H54 (cell line): ENCODE results near the gene SAP30.

ENCODE experiments used
- DNase-seq: peaks from one replicate; pipeline ENCODE4 v3.0.0; 2011; ENCODE audit warnings: low spot score, mixed read lengths; ENCODE audit not compliant: insufficient read length
- FAIRE-seq: peaks from 3 replicates; lab custom pipeline; 2011; peaks lifted over from hg19 to GRCh38; lab: Jason Lieb, UNC
- POLR2A ChIP-seq: IDR thresholded peaks from 2 replicates; pipeline ENCODE4 v1.6.1; 2011; ENCODE audit warnings: low read depth, mild to moderate bottlenecking, low read length

SAP30 gene

GRCh38 chr4:173415092-173415491, 44.3 kb downstream of the SAP30 start:
- FAIRE-seq (no peak), DNase-seq (no peak)
- no peak for TF ChIP-seq POLR2A

GRCh38 chr4:173415885-173416653, 45.3 kb downstream of the SAP30 start:
- TF ChIP-seq POLR2A: peak; percentile 36; the same call in 1 of the 2 replicates
- no peak for FAIRE-seq
- DNase-seq: peak; percentile 42

- TF ChIP-seq POLR2A: no peak
- DNase-seq: no peak
- FAIRE-seq: no peak
Observed at GRCh38 chr4:173417833-173418232, 47.1 kb downstream of the SAP30 start.

GRCh38 chr4:173418639-173419038, 47.9 kb downstream of the SAP30 start:
- no peak for TF ChIP-seq POLR2A
- no peak for FAIRE-seq
- no peak for DNase-seq

- TF ChIP-seq POLR2A: no peak
- no peak for FAIRE-seq
- DNase-seq: no peak
Observed at GRCh38 chr4:173420324-173420752, 49.6 kb downstream of the SAP30 start.

GRCh38 chr4:173420801-173421200, 50.0 kb downstream of the SAP30 start:
- TF ChIP-seq POLR2A: no peak
- FAIRE-seq (no peak), DNase-seq (no peak)

GRCh38 chr4:173424899-173425805, 54.4 kb downstream of the SAP30 start:
- peak; percentile 33 for FAIRE-seq
- no peak for TF ChIP-seq POLR2A
- DNase-seq: peak; percentile 17

GRCh38 chr4:173426064-173426463, 55.3 kb downstream of the SAP30 start:
- TF ChIP-seq POLR2A: no peak
- DNase-seq (no peak), FAIRE-seq (no peak)
